Neural progenitor cell (in vitro differentiated cells): ENCODE measurements around the gene MEGF6. TPM values are rescaled to one million over a fixed set of nuclear protein-coding genes. Genes with fewer than 3 reads are reported as not detected.

Experiments
- DNase-seq: peaks from one replicate; pipeline ENCODE4 v3.0.0-alpha.2; 2016; ENCODE audit warnings: low spot score
- H2AFZ ChIP-seq: fragments of 200-600 bp; sonication (generic); replicated peaks from 2 replicates; pipeline ENCODE4 v1.6.1; 2016; ENCODE audit warnings: antibody characterized with exemption
- H3F3A ChIP-seq: fragments of 200-600 bp; sonication (generic); 2 replicates; pipeline ENCODE4 v1.6.1; 2016; ENCODE audit warnings: antibody characterized with exemption, low read depth
- H3K27ac ChIP-seq: fragments of 200-600 bp; sonication (generic); 2 replicates; pipeline ENCODE4 v1.5.1; 2016; ENCODE audit warnings: mild to moderate bottlenecking
- H3K27me3 ChIP-seq: fragments of 200-600 bp; sonication (generic); 2 replicates; pipeline ENCODE4 v1.6.1; 2016; ENCODE audit warnings: mild to moderate bottlenecking, moderate library complexity
- H3K36me3 ChIP-seq: fragments of 200-600 bp; sonication (generic); 2 replicates; pipeline ENCODE4 v1.5.1; 2016
- H3K4me1 ChIP-seq: fragments of 200-600 bp; sonication (generic); 2 replicates; pipeline ENCODE4 v1.6.1; 2016; ENCODE audit warnings: mixed run types
- H3K4me2 ChIP-seq: fragments of 200-600 bp; sonication (generic); 2 replicates; pipeline ENCODE4 v1.6.1; 2016
- H3K4me3 ChIP-seq: fragments of 200-600 bp; sonication (generic); 2 replicates; pipeline ENCODE4 v1.5.1; 2016
- H3K79me2 ChIP-seq: fragments of 200-600 bp; sonication (generic); 2 replicates; pipeline ENCODE4 v1.6.1; 2016; ENCODE audit warnings: low read depth
- H3K9ac ChIP-seq: fragments of 200-600 bp; sonication (generic); 2 replicates; pipeline ENCODE4 v1.6.1; 2016
- H3K9me3 ChIP-seq: fragments of 200-600 bp; sonication (generic); 2 replicates; pipeline ENCODE4 v1.5.1; 2016; ENCODE audit warnings: low read depth
- H4K20me1 ChIP-seq: fragments of 200-600 bp; sonication (generic); 2 replicates; pipeline ENCODE4 v1.6.1; 2016; ENCODE audit warnings: low read depth
- H3K27ac Mint-ChIP-seq: 3 replicates; pipeline ENCODE4 v1.8.0; 2021; ENCODE audit warnings: mixed read lengths
- H3K27me3 Mint-ChIP-seq: 2 replicates; pipeline ENCODE4 v1.8.0; 2022; ENCODE audit warnings: low read depth, mild to moderate bottlenecking, inconsistent platforms, moderate library complexity, mixed read lengths; ENCODE audit not compliant: insufficient read depth
- H3K36me3 Mint-ChIP-seq: 3 replicates; pipeline ENCODE4 v1.8.0; 2021; ENCODE audit warnings: mixed read lengths
- H3K4me1 Mint-ChIP-seq: 3 replicates; pipeline ENCODE4 v1.8.0; 2021; ENCODE audit warnings: mixed read lengths
- H3K4me3 Mint-ChIP-seq: 3 replicates; pipeline ENCODE4 v1.8.0; 2021; ENCODE audit warnings: mild to moderate bottlenecking, moderate library complexity, mixed read lengths
- H3K9me3 Mint-ChIP-seq: 3 replicates; pipeline ENCODE4 v1.8.0; 2020; ENCODE audit warnings: mixed read lengths
- CTCF ChIP-seq: fragments of 200-600 bp; sonication (generic); IDR thresholded peaks from 2 replicates; pipeline ENCODE4 v1.5.1; 2017; ENCODE audit warnings: antibody characterized with exemption, mild to moderate bottlenecking
- EZH2 ChIP-seq: fragments of 200-600 bp; sonication (generic); IDR thresholded peaks from 2 replicates; pipeline ENCODE4 v1.6.1; 2017; ENCODE audit warnings: antibody characterized with exemption, mild to moderate bottlenecking, moderate library complexity
- EZH2phosphoT487 ChIP-seq: fragments of 200-600 bp; sonication (generic); IDR thresholded peaks from 2 replicates; pipeline ENCODE4 v1.6.1; 2017; ENCODE audit warnings: antibody characterized with exemption
- total RNA-seq: library from RNA; depleted of rRNA; stranded (reverse); fragments of >200 nt; gene quantifications from 2 replicates; pipeline ENCODE4 v1.2.3, GENCODE V29; 2015; ENCODE audit warnings: low replicate concordance

Gene MEGF6
- total RNA-seq, 1 donor from 2014 or later = 1.7 TPM

DNA sequence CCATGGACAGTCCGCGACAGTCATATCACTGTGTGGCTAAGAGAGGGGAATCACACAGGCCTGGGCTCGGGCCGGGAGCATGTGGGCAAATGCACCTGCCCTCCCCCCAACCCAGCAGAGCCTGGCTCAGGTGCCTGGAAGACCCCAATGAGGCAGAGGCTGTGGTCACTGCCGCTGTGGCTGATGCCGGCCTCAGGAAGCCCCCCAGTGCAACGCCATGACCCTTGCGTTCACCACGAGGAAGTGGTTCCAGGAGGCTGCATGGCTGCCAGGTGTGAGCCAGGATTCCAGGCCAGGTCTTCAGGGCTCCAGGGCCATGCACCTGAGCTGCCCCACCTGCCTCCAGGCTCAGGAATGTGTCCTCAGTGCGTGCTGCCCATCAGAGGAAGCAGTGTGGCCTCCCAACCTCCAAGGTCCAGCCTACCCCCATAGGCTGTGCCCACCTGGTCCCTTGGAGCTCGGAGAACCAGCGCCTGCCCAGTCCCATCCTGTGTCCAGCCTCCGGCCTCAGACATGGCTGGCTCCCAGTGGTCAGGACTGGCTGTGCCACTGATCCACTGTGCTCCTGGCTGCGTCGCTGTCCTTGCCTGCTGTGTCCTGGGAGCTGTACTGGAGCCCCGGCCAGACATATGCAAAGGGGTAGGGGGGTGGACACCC lies 148.8 kb downstream of the MEGF6 start:
- Histone ChIP-seq H3K4me1 (peaks cover 9% of the 10 kb centered on the region), H3K79me2 (no peaks in the 10 kb centered on the region), H3K4me3 (no peak overlapping the region), H3K9me3 (no peaks in the 10 kb centered on the region), H3K27me3 (no peaks in the 10 kb centered on the region), H3K9ac (no peak overlapping the region), H3K4me2 (no peak overlapping the region), H3F3A (peaks cover 6% of the 10 kb centered on the region), H2AFZ (no peak overlapping the region), H4K20me1 (no peaks in the 10 kb centered on the region), H3K27ac (no peak overlapping the region), H3K36me3 (no peaks in the 10 kb centered on the region)
- no peaks in the 10 kb centered on the region for H3K36me3 Mint-ChIP-seq
- H3K9me3 Mint-ChIP-seq = no peaks in the 10 kb centered on the region
- peaks cover 4% of the 10 kb centered on the region for H3K27me3 Mint-ChIP-seq
- H3K27ac Mint-ChIP-seq = no peak overlapping the region
- TF ChIP-seq EZH2 (no peak), CTCF (no peak), EZH2phosphoT487 (no peak)
- no peak overlapping the region for H3K4me3 Mint-ChIP-seq
- peaks cover 44% of the 10 kb centered on the region for H3K4me1 Mint-ChIP-seq
- no peak for DNase-seq

- H4K20me1 ChIP-seq = no peaks in the 10 kb centered on the region
- H3K27ac Mint-ChIP-seq = no peak overlapping the region
- no peaks in the 10 kb centered on the region for H3K9me3 Mint-ChIP-seq
- no peak overlapping the region for H3K9ac ChIP-seq
- H3K4me1 ChIP-seq = peaks cover 9% of the 10 kb centered on the region
- H3K36me3 ChIP-seq = no peaks in the 10 kb centered on the region
- no peak overlapping the region for H2AFZ ChIP-seq
- no peaks in the 10 kb centered on the region for H3K79me2 ChIP-seq
- peaks cover 50% of the 10 kb centered on the region for H3K4me1 Mint-ChIP-seq
- no peaks in the 10 kb centered on the region for H3K9me3 ChIP-seq
- H3K4me3 ChIP-seq = no peak overlapping the region
- H3K4me2 ChIP-seq = no peak overlapping the region
- no peak for DNase-seq
- no peaks in the 10 kb centered on the region for H3K27me3 ChIP-seq
- TF ChIP-seq EZH2phosphoT487 (no peak), CTCF (no peak), EZH2 (no peak)
- no peak overlapping the region for H3K4me3 Mint-ChIP-seq
- peaks cover 6% of the 10 kb centered on the region for H3F3A ChIP-seq
- peaks cover 4% of the 10 kb centered on the region for H3K27me3 Mint-ChIP-seq
- H3K27ac ChIP-seq = no peak overlapping the region
- H3K36me3 Mint-ChIP-seq = no peaks in the 10 kb centered on the region
Observed at GRCh38 chr1:3461934-3462275, 149.4 kb downstream of the MEGF6 start.

GRCh38 chr1:3461238-3461933 lies 149.9 kb downstream of the MEGF6 start:
- peak overlapping the region; percentile 61 for H3K27ac Mint-ChIP-seq
- H3K9me3 Mint-ChIP-seq = no peaks in the 10 kb centered on the region
- Histone ChIP-seq H2AFZ (no peak overlapping the region), H3K27ac (no peak overlapping the region), H3K9me3 (no peaks in the 10 kb centered on the region), H3K4me3 (no peak overlapping the region), H3K4me1 (peaks cover 9% of the 10 kb centered on the region), H3K79me2 (no peaks in the 10 kb centered on the region), H3K27me3 (no peaks in the 10 kb centered on the region), H3F3A (peaks cover 6% of the 10 kb centered on the region), H4K20me1 (no peaks in the 10 kb centered on the region), H3K36me3 (no peaks in the 10 kb centered on the region), H3K9ac (no peak overlapping the region), H3K4me2 (no peak overlapping the region)
- TF ChIP-seq CTCF (no peak), EZH2phosphoT487 (no peak), EZH2 (no peak)
- no peak for DNase-seq
- peaks cover 50% of the 10 kb centered on the region for H3K4me1 Mint-ChIP-seq
- H3K27me3 Mint-ChIP-seq = peaks cover 3% of the 10 kb centered on the region
- no peak overlapping the region for H3K4me3 Mint-ChIP-seq
- no peaks in the 10 kb centered on the region for H3K36me3 Mint-ChIP-seq
